HFFc6 (cell line): Measurements from ENCODE around the gene PAK6. TPM values are rescaled to one million over a fixed set of nuclear protein-coding genes. Genes with fewer than 3 reads are reported as not detected.
A peak's percentile ranks its signal among the peaks of the same experiment; 100 is the strongest.

Experiments
- DNase-seq: peaks from one replicate; pipeline ENCODE4 v3.0.0-alpha.2; 2018
- H3K27ac Mint-ChIP-seq: 2 replicates; pipeline ENCODE4 v1.8.0; 2020; ENCODE audit warnings: mild to moderate bottlenecking, mixed read lengths
- H3K27me3 Mint-ChIP-seq: 2 replicates; pipeline ENCODE4 v1.8.0; 2021; ENCODE audit warnings: mild to moderate bottlenecking, moderate library complexity, mixed read lengths; ENCODE audit not compliant: insufficient read depth
- H3K36me3 Mint-ChIP-seq: 2 replicates; pipeline ENCODE4 v1.8.0; 2021; ENCODE audit warnings: low read depth, mixed read lengths
- H3K4me1 Mint-ChIP-seq: 2 replicates; pipeline ENCODE4 v1.8.0; 2020; ENCODE audit warnings: low read depth, mixed read lengths
- H3K4me3 Mint-ChIP-seq: 2 replicates; pipeline ENCODE4 v1.8.0; 2020; ENCODE audit warnings: mild to moderate bottlenecking, moderate library complexity, mixed read lengths
- H3K9me3 Mint-ChIP-seq: 2 replicates; pipeline ENCODE4 v1.8.0; 2020; ENCODE audit warnings: mild to moderate bottlenecking, mixed read lengths
- CTCF ChIP-seq: fragments of 200-600 bp; sonication (generic); IDR thresholded peaks from 2 replicates; pipeline ENCODE4 v1.5.0; 2021; ENCODE audit warnings: antibody characterized with exemption, mild to moderate bottlenecking
- total RNA-seq, 6 experiments: library from RNA; stranded (reverse); fragmentation: NEBNext Ultra II Directional; extraction: Animal tissue kit (Norgen Biotek cat#: 25700); gene quantifications; 2 replicates in 1 of 6; 3 replicates in 5 of 6; pipeline ENCODE4 v1.2.3, GENCODE V29; 2021

The PAK6 gene
- total RNA-seq, 6 experiments from 2014 or later = not detected

DNA sequence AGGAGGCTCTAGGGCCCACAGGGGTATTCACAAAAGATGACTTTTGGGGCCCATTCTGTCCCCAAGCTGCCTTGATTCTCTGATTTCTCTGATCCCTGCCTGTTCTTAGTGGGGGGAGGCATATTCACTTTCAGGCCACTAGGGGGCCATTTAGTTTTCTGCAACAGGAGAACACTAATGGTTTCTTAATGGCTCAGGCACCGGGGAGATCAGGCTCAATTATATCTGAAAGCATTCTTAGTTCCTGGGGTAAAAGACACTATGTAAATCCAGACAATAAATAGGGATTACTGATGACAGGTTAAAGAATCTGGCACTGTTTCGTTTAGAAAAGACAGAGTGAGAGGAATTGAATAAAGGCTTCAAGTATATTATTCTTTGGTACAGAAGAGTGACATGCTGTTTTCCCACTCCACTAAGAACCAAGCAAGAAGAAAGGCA is 82.1 kb downstream of the PAK6 start:
- no peak overlapping the region for H3K4me3 Mint-ChIP-seq
- peaks cover 9% of the 10 kb centered on the region; the same call in 1 of the 2 replicates for H3K36me3 Mint-ChIP-seq
- peak; percentile 53 for DNase-seq
- peak; percentile 92 for TF ChIP-seq CTCF
- peaks cover 35% of the 10 kb centered on the region for H3K4me1 Mint-ChIP-seq
- no peak overlapping the region for H3K27ac Mint-ChIP-seq
- no peaks in the 10 kb centered on the region for H3K9me3 Mint-ChIP-seq
- H3K27me3 Mint-ChIP-seq = peaks cover 2% of the 10 kb centered on the region

DNA sequence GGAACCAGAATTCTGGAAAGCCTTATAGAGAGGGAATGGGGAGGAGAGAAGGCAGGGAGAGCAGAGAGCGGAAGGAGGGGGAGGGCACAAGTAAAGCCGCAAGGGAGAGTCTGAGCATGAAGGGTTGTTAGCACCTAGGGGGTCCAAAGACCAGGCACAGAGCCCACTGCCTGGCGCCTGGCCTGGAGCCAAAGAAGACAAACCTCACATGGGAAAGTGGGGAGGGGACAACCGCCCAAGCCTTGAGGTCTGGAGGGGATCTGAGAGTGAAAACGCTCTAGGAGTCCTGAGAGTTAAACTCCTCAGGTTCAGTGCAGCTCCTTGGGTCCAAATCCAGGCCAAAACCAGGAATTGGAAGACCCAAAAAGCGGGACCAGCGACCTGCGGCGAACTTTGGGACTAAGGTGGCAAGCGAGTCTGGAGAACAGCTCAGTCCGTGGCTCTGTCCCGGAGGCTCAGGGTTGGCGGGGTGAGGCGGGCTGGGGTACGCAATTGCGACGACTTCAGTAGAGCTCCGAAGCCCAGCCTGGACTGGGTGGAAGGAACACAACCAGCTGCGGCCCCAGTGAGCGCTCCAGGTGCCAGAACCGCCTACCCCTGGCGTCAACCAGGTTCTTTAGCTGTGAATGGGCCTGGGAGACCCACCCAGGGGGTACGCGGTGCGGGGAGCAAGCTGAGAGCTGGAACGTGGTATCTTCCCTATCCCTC is 83.8 kb downstream of the PAK6 start:
- peaks cover 2% of the 10 kb centered on the region for H3K27me3 Mint-ChIP-seq
- H3K4me3 Mint-ChIP-seq = peak overlapping the region; percentile 81
- peaks cover 52% of the 10 kb centered on the region for H3K4me1 Mint-ChIP-seq
- H3K27ac Mint-ChIP-seq = no peak overlapping the region
- peaks cover 11% of the 10 kb centered on the region; the same call in 1 of the 2 replicates for H3K36me3 Mint-ChIP-seq
- no peak for TF ChIP-seq CTCF
- H3K9me3 Mint-ChIP-seq = no peaks in the 10 kb centered on the region
- DNase-seq = no peak

- DNase-seq = peak; percentile 85
- H3K9me3 Mint-ChIP-seq = no peaks in the 10 kb centered on the region
- TF ChIP-seq CTCF = peak; percentile 82
- H3K4me3 Mint-ChIP-seq = peak within 1 kb of the TSS; percentile 85
- H3K27me3 Mint-ChIP-seq = peaks cover 2% of the 10 kb centered on the region
- peaks cover 11% of the 10 kb centered on the region; the same call in 1 of the 2 replicates for H3K36me3 Mint-ChIP-seq
- peaks cover 59% of the 10 kb centered on the region for H3K4me1 Mint-ChIP-seq
- no peak within 1 kb of the TSS for H3K27ac Mint-ChIP-seq
Measured at GRCh38 chr15:40323239-40323952, 84.5 kb downstream of the PAK6 start, which contains the start of gene INAFM2. Gene INAFM2 (plus strand): TSS chr15:40323692. CDS start chr15:40324056, 364 bp downstream.

DNA sequence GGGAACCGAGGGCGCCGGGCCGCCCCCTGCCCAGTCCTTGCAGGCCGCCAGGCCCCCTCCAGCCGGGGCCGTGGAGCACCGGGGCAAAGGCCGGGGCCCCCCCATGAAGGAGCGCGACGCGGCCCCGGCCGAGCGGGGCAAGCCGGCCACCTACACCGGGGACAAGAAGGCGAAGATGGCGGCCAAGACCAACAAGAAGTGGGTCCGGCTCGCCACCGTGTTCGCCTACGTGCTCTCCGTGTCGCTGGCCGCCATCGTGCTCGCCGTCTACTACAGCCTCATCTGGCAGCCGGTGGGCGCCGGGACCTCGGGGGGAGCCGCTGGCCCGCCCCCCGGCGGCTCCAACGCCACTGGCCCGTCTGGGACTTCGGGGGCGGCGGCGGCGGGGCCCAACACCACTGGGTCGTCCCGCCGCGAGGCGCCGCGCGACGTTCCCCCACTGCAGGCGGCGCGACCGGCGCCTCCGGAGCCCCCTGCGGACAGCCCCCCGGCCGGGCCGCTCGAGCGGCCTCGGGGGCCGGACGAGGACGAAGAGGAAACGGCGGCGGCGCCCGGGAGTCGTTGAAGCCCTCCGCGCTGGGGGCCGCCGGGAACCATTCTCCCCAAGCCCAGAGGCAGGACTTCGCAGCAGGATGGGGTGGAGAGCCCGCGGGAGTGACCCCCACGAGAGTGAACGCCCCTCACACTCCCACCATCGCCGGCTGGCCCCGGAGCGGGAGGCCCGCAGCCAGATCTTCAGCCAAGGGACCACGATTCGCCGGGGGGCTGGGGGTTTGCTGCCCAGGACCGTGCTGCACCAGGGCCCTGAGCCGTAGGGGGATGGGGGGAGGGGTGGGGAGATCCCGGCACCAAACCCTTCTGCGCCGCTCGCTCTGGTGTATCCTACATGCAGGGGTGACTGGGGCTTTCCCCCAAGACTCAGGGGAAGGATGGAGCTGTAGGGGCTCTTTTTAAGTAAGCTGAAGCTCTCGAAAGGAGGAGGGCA is 85.4 kb downstream of the PAK6 start:
- H3K27ac Mint-ChIP-seq = peak overlapping the region; percentile 52; the same call in 1 of the 2 replicates
- TF ChIP-seq CTCF = no peak
- H3K9me3 Mint-ChIP-seq = no peaks in the 10 kb centered on the region
- H3K27me3 Mint-ChIP-seq = peaks cover 5% of the 10 kb centered on the region
- H3K4me1 Mint-ChIP-seq = peaks cover 67% of the 10 kb centered on the region
- peaks cover 11% of the 10 kb centered on the region; the same call in 1 of the 2 replicates for H3K36me3 Mint-ChIP-seq
- DNase-seq = no peak
- H3K4me3 Mint-ChIP-seq = peak overlapping the region; percentile 85

- peaks cover 7% of the 10 kb centered on the region for H3K27me3 Mint-ChIP-seq
- H3K36me3 Mint-ChIP-seq = peaks cover 11% of the 10 kb centered on the region; the same call in 1 of the 2 replicates
- no peak for TF ChIP-seq CTCF
- H3K4me3 Mint-ChIP-seq = peak overlapping the region; percentile 85
- H3K9me3 Mint-ChIP-seq = no peaks in the 10 kb centered on the region
- peaks cover 72% of the 10 kb centered on the region for H3K4me1 Mint-ChIP-seq
- no peak for DNase-seq
- peak overlapping the region; percentile 55 for H3K27ac Mint-ChIP-seq
Measured at GRCh38 chr15:40325188-40325587, 86.3 kb downstream of the PAK6 start.
